ENCODE results near the gene AOPEP. TPM values are rescaled to one million over a fixed set of nuclear protein-coding genes. Genes with fewer than 3 reads are reported as not detected.

Gene AOPEP
- total RNA-seq, 6 experiments from 2014 or later = 36.6 to 110 (median 63.3) TPM

DNA sequence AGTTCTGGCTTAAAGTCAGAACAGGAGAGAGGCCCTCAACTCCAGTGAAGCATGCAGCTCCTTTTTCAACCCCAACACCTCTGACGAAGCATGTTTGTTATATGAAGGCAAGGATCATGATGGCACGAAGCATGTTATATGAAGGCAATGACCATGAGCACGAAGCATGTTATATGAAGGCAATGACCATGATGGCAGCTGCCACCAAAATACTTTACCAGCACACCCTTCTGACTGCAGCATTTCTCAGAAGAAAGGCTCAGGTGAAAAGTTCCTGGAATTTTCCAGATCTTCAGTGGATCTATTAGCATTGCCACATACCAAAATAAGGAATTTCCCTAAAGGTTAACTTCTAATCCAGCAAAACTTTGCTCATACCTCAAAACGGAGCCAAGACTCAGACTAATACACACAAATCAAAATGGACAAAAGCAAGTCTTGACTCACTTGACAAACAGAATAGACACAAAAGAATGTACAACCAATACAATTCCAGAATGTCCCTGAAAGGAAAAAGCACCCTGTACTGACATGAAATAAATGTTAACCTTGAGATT lies 373.6 kb downstream of the AOPEP start:
- ATAC-seq (peak in 1 of 4 donors; percentile 37), DNase-seq (no peak)
- peaks cover 0 to 11% (median 0%) of the 10 kb centered on the region in 4 donors for H3K36me3 ChIP-seq
- intact Hi-C loops (cut with DNase I) = no loop called here
- H3K27me3 ChIP-seq = no peaks in the 10 kb centered on the region
- H3K27ac ChIP-seq = peak overlapping the region in 1 of 3 donors; percentile 22
- H3K9me3 ChIP-seq = no peaks in the 10 kb centered on the region
- no peak overlapping the region for H3K4me3 ChIP-seq
- 52% methylated on average over 2 of the region's 4 CpGs for WGBS (ENCODE audit: insufficient coverage, low coverage, low lambda C conversion rate, missing lambda C conversion rate)
- no peaks in the 10 kb centered on the region for H3K4me1 ChIP-seq
- TF ChIP-seq, protein P1, sequence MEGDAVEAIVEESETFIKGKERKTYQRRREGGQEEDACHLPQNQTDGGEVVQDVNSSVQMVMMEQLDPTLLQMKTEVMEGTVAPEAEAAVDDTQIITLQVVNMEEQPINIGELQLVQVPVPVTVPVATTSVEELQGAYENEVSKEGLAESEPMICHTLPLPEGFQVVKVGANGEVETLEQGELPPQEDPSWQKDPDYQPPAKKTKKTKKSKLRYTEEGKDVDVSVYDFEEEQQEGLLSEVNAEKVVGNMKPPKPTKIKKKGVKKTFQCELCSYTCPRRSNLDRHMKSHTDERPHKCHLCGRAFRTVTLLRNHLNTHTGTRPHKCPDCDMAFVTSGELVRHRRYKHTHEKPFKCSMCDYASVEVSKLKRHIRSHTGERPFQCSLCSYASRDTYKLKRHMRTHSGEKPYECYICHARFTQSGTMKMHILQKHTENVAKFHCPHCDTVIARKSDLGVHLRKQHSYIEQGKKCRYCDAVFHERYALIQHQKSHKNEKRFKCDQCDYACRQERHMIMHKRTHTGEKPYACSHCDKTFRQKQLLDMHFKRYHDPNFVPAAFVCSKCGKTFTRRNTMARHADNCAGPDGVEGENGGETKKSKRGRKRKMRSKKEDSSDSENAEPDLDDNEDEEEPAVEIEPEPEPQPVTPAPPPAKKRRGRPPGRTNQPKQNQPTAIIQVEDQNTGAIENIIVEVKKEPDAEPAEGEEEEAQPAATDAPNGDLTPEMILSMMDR (IDR thresholded peaks at IDR 0.05) = no peak
- TF ChIP-seq POLR2A (IDR thresholded peaks at IDR 0.05) = no peak

DNA sequence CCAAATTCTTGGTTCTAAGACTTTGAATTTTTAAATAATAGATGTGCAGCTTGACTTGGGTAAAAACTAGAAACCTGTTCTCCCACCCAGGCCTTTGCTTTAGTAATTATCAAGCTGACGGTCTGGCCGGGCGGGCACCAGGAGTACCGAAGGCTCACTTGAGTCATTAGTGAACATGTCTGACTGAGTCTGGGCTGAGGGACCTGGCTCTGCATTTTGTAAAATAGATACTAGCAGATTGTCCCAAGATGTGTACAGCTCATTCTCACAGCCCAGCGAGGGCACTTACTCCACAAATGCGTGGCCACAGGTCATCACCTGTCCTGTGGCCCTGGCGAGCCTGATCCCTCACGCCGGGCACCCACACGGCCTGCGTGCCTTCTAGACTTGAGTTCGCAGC lies 374.8 kb downstream of the AOPEP start:
- Histone ChIP-seq H3K4me3 (no peak overlapping the region), H3K4me1 (no peaks in the 10 kb centered on the region), H3K27ac (no peak overlapping the region), H3K27me3 (no peaks in the 10 kb centered on the region), H3K9me3 (no peaks in the 10 kb centered on the region), H3K36me3 (peaks cover 0 to 19% (median 0%) of the 10 kb centered on the region in 4 donors)
- ATAC-seq (no peak), DNase-seq (no peak)
- 98% methylated on average over 5 of the region's 12 CpGs for WGBS (ENCODE audit: insufficient coverage, low coverage, low lambda C conversion rate, missing lambda C conversion rate)
- TF ChIP-seq, protein P1 (IDR thresholded peaks at IDR 0.05) = no peak
- TF ChIP-seq POLR2A (IDR thresholded peaks at IDR 0.05) = no peak
- intact Hi-C loops (cut with DNase I) = no loop called here

DNA sequence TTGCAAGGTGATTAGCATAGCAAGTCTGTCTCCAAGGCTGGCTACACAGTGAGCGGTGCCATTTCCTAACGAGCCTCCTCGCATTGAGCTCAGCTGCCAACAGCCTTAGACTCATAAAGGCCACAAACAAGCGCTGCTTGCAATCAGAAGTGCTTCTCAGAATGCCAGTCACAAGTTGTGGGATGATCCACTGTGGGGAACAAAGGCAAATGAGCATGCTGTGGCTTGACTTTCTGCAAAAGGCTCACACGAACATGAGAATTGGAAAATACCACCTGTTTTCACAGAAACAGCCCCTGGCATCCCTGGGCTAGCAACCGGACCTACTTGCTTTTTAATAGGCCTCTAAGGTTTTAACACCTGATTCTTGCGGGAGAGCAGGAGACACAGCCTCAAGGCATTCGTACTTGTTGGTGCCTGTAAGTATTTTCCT lies 375.5 kb downstream of the AOPEP start:
- Histone ChIP-seq H3K9me3 (no peaks in the 10 kb centered on the region), H3K27ac (no peak overlapping the region), H3K27me3 (no peaks in the 10 kb centered on the region), H3K4me3 (no peak overlapping the region), H3K4me1 (no peaks in the 10 kb centered on the region), H3K36me3 (peaks cover 0 to 25% (median 0%) of the 10 kb centered on the region in 4 donors)
- intact Hi-C loops (cut with DNase I) = no loop called here
- DNase-seq = no peak
- WGBS (ENCODE audit: insufficient coverage, low coverage, low lambda C conversion rate, missing lambda C conversion rate) = 95% methylated on average over 8 of the region's 8 CpGs
- ATAC-seq = no peak
- no peak for TF ChIP-seq POLR2A (IDR thresholded peaks at IDR 0.05)
- TF ChIP-seq, protein P1 (IDR thresholded peaks at IDR 0.05) = no peak

DNA sequence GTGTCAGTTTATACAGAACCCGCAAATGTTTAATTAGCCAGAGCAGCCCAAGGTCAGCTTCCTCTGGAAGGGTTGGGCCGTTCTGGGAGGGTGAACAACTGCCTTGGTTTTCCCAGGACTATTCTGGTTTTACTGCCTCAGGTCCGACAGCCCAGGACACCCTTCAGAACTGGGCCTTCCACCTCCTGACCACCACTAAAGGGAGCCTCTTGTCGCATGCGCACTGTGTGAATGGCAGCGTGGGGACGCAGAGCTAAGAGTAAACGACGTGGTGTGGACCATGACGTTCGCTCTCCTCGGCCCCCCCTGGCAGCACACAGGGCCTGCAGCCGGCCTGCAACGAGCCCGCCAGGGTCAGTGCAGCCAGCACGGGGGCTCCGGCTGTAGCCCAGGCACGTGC lies 376.1 kb downstream of the AOPEP start:
- no peaks in the 10 kb centered on the region for H3K4me1 ChIP-seq
- TF ChIP-seq, protein P1 (IDR thresholded peaks at IDR 0.05) = no peak
- TF ChIP-seq POLR2A (IDR thresholded peaks at IDR 0.05) = no peak
- no peak overlapping the region for H3K4me3 ChIP-seq
- intact Hi-C loops (cut with DNase I) = no loop called here
- no peaks in the 10 kb centered on the region for H3K9me3 ChIP-seq
- no peaks in the 10 kb centered on the region for H3K27me3 ChIP-seq
- ATAC-seq (no peak), DNase-seq (no peak)
- H3K27ac ChIP-seq = no peak overlapping the region
- peaks cover 0 to 27% (median 0%) of the 10 kb centered on the region in 4 donors for H3K36me3 ChIP-seq
- 53% methylated on average over 2 of the region's 18 CpGs for WGBS (ENCODE audit: insufficient coverage, low coverage, low lambda C conversion rate, missing lambda C conversion rate)
